Measurements from ENCODE around the gene POLR2F.
"Not testable (repeated sequence)": the region's sequence is repeated elsewhere in the genome, so short reads cannot be mapped to it uniquely, and the experiment has no call there.

Gene POLR2F

GRCh38 chr22:37925330-37925729, 28.2 kb upstream of the POLR2F start:
- no peak for DNase-seq (ENCODE audit: low read depth in 2 of 2)

- no peak for DNase-seq (ENCODE audit: low read depth in 2 of 2)
Observed at GRCh38 chr22:37925767-37926166, 27.7 kb upstream of the POLR2F start.

DNA sequence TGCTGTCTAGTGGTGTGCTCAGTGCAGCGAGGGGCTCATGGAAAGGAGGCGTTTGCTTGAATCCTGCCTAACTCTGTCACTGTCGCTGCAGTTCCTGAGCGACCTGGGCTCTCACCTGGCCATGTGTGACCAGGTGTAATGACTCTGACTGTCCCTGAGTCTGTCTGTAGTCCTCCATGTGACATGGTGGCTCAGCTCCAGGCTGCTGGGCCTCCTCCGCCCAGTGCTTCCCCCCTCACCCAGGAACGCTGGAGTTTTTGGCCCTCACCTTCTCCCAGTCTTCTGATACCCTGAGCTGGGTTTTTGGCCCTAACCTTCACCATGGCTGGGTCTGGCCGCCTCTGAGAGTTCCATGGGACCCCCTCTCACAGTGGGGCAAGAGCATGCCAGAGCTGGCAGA, 27.1 kb upstream of the POLR2F start:
- DNase-seq (ENCODE audit: low read depth in 2 of 2) = no peak

- DNase-seq (ENCODE audit: low read depth in 2 of 2) = no peak
Observed at GRCh38 chr22:37926771-37927636, 26.5 kb upstream of the POLR2F start.

- DNase-seq (ENCODE audit: low read depth in 2 of 2) = no peak
Observed at GRCh38 chr22:37927637-37927936, 25.9 kb upstream of the POLR2F start.

- no peak for DNase-seq (ENCODE audit: low read depth in 2 of 2)
Observed at GRCh38 chr22:37929390-37929789, 24.1 kb upstream of the POLR2F start.

DNA sequence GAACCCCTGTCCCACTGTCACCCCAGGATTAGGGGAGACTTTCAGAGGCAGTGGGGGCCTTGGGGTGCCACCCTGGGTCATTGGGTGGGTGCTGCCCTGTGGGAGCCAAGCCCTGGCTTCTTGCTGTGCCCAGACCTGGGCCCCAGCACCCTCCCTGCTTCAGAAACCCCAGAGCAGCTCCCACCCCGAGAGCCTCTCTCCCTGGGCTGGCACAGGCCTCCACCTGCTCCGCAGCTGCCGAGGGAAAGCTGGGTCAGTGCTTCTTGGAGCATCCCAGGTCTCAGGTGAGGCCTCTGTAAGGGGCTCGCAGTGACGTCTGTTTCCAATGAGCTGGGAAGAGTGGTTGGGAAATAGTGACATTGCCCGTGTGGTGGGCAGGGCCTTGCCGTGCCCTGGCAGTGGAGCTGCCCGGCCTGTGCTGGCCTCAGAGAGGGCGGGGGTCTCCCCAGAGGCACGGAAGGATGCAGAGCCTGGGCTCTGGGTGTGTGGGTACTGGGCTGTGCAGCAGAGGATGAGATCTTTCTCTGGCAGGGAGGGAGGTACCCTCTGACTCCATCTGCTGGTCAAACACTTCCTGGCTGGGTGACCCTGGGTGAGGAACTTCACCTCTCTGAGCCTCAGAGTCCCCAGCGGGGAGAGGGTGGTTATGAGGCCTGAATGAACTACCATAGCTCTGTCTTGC, 23.1 kb upstream of the POLR2F start:
- DNase-seq (ENCODE audit: low read depth in 2 of 2) = no peak

DNA sequence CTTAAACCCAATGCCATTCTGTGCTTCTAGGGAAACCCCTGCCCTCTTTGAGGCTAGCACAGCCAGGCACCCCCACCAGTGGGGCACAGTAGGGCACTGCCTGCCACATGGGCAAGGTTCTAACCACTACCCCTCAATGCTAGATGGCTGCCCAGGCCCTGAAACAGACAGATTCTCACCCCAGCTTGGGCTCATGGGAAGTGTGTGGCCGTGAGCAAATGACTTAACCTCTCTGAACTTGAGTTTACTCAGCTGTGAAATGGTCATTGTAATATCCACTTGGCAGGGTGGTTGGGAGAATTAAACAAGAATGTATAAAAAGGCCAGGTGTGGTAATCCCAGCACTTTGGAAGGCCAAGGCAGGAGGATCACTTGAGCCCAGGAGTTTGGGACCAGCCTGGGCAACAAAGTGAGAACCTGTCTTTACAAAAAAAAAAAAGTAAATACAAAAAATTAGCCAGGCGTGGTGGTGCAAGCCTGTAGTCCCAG, 22.5 kb upstream of the POLR2F start:
- no peak for DNase-seq (ENCODE audit: low read depth in 2 of 2)

DNA sequence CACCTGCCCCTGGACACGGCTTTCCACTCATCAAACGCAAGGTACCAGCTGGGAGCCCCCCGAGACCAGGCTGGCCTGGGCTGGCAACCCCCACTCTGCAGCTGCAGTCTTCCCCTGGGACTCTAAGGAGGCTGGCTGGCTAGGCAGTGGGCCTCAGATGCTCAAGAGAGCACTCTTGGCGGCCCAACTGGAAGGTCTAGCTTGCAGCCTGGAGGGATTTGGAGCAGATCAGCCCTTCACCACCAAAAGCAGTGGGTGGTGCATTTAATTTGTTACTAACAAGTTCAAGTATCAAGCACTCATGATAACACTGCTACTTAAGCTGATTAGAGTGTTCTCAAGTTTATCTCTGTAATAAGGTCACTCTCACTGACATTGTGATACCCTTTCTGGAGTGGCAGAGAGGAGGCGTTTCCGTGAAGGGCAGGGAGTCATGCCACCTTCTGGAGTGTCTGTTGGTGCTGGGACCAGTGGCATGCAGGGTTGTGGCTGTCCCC, 21.6 kb upstream of the POLR2F start:
- DNase-seq (ENCODE audit: low read depth in 2 of 2) = no peak

GRCh38 chr22:37932401-37932800, 21.1 kb upstream of the POLR2F start:
- DNase-seq (ENCODE audit: low read depth in 2 of 2) = no peak

GRCh38 chr22:37932821-37933578, 20.5 kb upstream of the POLR2F start:
- no peak for DNase-seq (ENCODE audit: low read depth in 2 of 2)

DNA sequence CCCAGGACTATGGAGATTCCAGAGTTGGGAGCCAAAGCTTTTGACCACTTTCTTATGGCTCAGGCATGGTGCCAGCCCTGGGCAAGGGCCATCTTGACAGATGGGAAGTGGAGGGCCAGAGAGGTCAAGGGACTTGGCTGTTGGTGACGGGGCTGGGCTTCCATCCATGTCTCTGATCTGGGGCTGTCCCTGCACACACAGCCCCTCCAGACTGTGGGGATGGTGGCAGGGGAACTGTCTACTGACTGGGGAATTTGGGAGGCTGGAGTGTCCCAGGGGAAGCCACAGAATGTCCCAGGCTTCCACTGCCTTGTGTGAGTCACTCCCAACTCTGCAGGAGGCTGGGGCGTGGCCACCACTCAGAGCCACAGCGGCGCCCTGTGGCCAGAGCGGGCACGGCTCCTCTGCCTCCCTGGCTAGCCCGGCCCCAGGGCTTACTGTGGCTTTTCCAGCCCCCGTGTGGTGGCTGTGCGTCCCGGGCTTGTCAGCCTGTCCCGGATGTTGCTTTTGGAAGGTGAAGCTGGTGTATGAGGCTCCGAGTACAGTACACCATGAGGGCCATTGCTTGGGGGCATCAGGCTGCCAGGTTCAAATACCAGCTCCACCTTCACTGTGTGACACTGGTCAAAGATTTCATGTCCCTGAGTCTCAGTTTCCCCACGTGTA, 19.7 kb upstream of the POLR2F start:
- DNase-seq (ENCODE audit: low read depth in 2 of 2) = peak; percentile 74 to 78

DNA sequence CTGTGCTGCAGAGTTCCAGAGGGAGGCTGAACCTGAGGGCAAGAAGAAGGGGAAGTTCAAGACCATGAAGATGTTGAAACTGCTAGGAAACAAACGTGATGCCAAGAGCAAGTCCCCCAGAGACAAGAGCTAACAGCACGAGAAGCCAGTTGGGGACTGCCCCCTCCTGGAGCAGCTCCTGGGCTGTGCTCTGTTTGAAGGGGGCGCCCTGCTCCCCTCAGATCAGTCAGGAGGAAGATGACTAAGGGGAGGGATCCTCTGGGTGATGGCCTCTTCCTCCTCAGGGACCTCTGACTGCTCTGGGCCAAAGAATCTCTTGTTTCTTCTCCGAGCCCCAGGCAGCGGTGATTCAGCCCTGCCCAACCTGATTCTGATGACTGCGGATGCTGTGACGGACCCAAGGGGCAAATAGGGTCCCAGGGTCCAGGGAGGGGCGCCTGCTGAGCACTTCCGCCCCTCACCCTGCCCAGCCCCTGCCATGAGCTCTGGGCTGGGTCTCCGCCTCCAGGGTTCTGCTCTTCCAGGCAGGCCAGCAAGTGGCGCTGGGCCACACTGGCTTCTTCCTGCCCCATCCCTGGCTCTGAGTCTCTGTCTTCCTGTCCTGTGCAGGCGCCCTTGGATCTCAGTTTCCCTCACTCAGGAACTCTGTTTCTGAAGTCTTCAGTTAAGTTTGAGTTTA, 12.7 kb upstream of the POLR2F start:
- no peak for DNase-seq (ENCODE audit: low read depth in 2 of 2)

- DNase-seq (ENCODE audit: low read depth in 2 of 2) = no peak
Observed at GRCh38 chr22:37942133-37942532, 11.4 kb upstream of the POLR2F start.

DNA sequence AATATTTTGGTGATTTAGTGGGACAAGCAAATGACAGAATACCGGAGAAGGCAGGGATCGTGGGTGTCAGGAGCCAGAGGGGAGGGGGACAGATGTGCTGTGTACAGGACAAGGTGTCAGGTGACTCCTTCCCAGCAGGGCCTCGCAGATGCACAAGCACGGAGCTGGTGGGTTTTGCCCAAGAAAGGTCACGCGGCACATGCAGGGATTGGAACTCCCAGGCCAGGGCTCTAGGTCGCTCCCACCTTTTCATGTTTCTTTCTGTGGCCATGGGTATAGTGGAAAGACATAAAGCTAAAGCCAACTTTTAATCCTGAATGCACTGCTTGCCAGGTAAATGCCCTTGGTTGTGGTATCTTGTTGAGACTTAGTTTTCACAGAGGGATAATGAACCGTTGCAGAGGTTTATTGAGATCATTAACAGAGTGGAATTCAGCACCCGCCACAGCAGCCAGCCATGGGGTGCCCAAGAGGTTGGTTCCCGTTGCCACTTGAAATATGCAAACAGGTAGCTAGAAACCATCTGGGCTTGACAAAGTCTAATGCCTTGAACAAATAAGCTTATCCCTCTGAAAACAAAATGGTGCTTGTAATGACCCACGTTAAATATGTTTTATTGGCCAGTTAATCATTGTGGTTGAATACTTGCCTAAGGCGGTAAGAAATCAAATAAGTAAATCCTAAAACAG, 10.2 kb upstream of the POLR2F start:
- no peak for DNase-seq (ENCODE audit: low read depth in 2 of 2)

DNA sequence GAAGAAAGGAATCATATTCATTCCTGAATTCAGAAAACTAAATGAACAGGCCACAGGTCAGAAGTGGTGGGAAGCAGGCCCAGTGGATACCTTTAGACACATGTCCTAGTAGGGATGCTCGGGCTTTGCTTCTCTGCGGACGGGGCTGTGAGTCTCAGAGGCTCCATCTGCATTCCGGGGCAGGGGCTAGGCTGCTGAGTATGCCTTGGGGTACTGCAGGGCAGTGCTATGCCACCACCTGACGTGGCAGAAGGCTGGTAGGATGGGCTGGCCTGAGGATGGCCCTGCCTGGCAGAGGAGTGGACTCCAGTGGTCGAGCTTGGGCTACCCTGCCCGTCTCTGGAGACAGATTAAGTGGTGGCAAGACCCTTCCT, 9.7 kb upstream of the POLR2F start:
- no peak for DNase-seq (ENCODE audit: low read depth in 2 of 2)

- not testable (repeated sequence) for DNase-seq (ENCODE audit: low read depth in 2 of 2)
Observed at GRCh38 chr22:37944423-37944822, 9.1 kb upstream of the POLR2F start.

- DNase-seq (ENCODE audit: low read depth in 2 of 2) = not testable (repeated sequence)
Observed at GRCh38 chr22:37947142-37947795, 6.2 kb upstream of the POLR2F start.

GRCh38 chr22:37951305-37951704, 2.2 kb upstream of the POLR2F start:
- no peak for DNase-seq (ENCODE audit: low read depth in 2 of 2)

DNA sequence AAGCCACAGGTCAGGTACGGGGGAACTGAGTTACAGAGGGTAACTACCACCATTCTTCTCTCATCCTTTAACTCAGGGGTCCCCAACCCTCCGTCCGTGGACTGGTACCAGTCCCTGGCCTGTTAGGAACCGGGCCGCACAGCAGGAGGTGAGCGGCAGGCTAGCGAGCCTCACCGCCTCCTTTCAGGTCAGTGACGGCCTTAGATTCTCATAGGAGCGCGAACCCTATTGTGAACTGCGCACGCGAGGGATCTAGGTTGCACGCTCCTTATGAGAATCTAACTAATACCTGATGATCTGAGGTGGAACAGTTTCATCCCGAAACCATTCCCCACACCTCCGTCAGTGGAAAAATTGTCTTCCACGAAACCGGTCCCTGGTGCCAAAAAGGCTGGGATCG, 870 bp upstream of the POLR2F start:
- DNase-seq (ENCODE audit: low read depth in 2 of 2) = not testable (repeated sequence)
